Keratinocyte (primary cell): ENCODE data around the gene GSN.

ENCODE experiments used
- EZH2 ChIP-seq: IDR thresholded peaks from one replicate; pipeline ENCODE4 v1.6.1; 2012; ENCODE audit warnings: inconsistent platforms, mild to moderate bottlenecking, low read length, moderate library complexity
- TF ChIP-seq, protein P1 (sequence below), 3 experiments: IDR thresholded peaks in 1 of 3; conservative IDR thresholded peaks in 1 of 3; optimal IDR thresholded peaks in 1 of 3; 2 replicates in 2 of 3; 3 replicates in 1 of 3; pipeline versions ENCODE3 to v1.5.1; 2011; ENCODE audit warnings: low read length in 3 of 3, mild to moderate bottlenecking in 3 of 3, moderate library complexity in 2 of 3, control low read depth in 1 of 3, inconsistent platforms in 1 of 3; ENCODE audit not compliant: insufficient read depth in 2 of 3; ENCODE audit errors: extremely low read depth in 1 of 3

DNA sequence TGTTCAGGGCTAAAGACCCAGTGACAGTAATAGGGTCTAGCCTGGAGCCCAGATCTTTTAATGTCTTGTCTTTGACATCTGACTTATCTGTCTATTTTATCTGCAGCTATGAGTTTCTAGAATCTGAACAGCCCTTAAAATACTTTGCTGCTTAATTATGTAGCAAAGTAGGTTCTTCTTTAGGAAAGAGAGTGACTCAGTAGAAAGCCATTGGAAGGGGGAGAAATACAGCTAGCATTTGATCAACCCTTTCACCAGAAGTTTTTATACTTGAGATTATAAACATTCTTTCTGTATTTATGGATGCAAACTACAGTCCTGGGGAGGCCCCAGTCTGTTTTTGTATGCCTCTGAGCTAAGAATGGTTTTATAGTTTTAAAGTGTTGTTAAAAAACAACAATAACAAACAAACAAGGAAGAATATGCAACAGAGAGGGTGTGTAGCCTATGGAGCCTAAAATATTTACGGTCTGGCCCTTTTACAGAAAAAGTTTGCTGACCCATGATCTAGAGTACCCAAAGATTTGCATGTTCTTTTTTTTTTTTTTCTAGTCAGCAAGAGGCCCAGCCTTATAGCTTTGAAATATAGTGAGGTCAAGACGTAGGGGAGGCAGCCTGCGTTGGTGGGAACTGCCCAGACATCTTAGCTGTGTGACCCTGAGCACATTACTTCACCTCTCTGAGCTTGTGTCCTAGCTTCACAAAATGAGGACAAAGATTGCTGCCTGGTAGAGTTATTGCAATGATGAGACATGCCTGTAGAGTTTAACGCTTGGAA is 9.7 kb downstream of the GSN start:
- TF ChIP-seq, protein P1, sequence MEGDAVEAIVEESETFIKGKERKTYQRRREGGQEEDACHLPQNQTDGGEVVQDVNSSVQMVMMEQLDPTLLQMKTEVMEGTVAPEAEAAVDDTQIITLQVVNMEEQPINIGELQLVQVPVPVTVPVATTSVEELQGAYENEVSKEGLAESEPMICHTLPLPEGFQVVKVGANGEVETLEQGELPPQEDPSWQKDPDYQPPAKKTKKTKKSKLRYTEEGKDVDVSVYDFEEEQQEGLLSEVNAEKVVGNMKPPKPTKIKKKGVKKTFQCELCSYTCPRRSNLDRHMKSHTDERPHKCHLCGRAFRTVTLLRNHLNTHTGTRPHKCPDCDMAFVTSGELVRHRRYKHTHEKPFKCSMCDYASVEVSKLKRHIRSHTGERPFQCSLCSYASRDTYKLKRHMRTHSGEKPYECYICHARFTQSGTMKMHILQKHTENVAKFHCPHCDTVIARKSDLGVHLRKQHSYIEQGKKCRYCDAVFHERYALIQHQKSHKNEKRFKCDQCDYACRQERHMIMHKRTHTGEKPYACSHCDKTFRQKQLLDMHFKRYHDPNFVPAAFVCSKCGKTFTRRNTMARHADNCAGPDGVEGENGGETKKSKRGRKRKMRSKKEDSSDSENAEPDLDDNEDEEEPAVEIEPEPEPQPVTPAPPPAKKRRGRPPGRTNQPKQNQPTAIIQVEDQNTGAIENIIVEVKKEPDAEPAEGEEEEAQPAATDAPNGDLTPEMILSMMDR (optimal IDR thresholded peaks at IDR 0.05 in 1 of 3, IDR thresholded peaks at IDR 0.05 in 1 of 3, conservative IDR thresholded peaks at IDR 0.05 in 1 of 3; ENCODE audit: extremely low read depth in 1 of 3, insufficient read depth in 2 of 3, low read length in 3 of 3), result no peak
- TF ChIP-seq EZH2, result no peak
